GM23248 (cell line): ENCODE measurements around the gene FSTL4. TPM values are rescaled to one million over a fixed set of nuclear protein-coding genes. Genes with fewer than 3 reads are reported as not detected.
"Not testable (repeated sequence)": the region's sequence is repeated elsewhere in the genome, so short reads cannot be mapped to it uniquely, and the experiment has no call there.

Experiments used
- DNase-seq: peaks from one replicate; pipeline ENCODE4 v3.0.0-alpha.2; 2015
- H2AFZ ChIP-seq: fragments of 200-600 bp; sonication (generic); 2 replicates; pipeline ENCODE4 v1.6.1; 2016; ENCODE audit warnings: antibody characterized with exemption
- H3F3A ChIP-seq: fragments of 200-600 bp; sonication (generic); 2 replicates; pipeline ENCODE4 v1.6.1; 2016; ENCODE audit warnings: mild to moderate bottlenecking, antibody characterized with exemption, mixed run types; ENCODE audit not compliant: insufficient read depth
- H3K27ac ChIP-seq: fragments of 200-600 bp; sonication (generic); 2 replicates; pipeline ENCODE4 v1.5.1; 2016; ENCODE audit warnings: mild to moderate bottlenecking
- H3K27me3 ChIP-seq: fragments of 200-600 bp; sonication (generic); replicated peaks from 2 replicates; pipeline ENCODE4 v1.6.1; 2016; ENCODE audit warnings: mild to moderate bottlenecking; ENCODE audit not compliant: insufficient read depth
- H3K36me3 ChIP-seq: fragments of 200-600 bp; sonication (generic); 2 replicates; pipeline ENCODE4 v1.6.1; 2016; ENCODE audit warnings: low read depth, mild to moderate bottlenecking
- H3K4me1 ChIP-seq: fragments of 200-600 bp; sonication (generic); 2 replicates; pipeline ENCODE4 v1.6.1; 2016; ENCODE audit warnings: mild to moderate bottlenecking; ENCODE audit not compliant: insufficient read depth
- H3K4me2 ChIP-seq: fragments of 200-600 bp; sonication (generic); one replicate; pipeline ENCODE4 v1.6.1; 2016; ENCODE audit warnings: mild to moderate bottlenecking; ENCODE audit not compliant: unreplicated experiment
- H3K4me3 ChIP-seq: fragments of 200-600 bp; sonication (generic); 2 replicates; pipeline ENCODE4 v1.5.1; 2016; ENCODE audit warnings: mild to moderate bottlenecking
- H3K79me2 ChIP-seq: fragments of 200-600 bp; sonication (generic); 2 replicates; pipeline ENCODE4 v1.6.1; 2016; ENCODE audit warnings: mild to moderate bottlenecking; ENCODE audit not compliant: insufficient read depth
- H3K9ac ChIP-seq: fragments of 200-600 bp; sonication (generic); 2 replicates; pipeline ENCODE4 v1.6.1; 2016; ENCODE audit warnings: mild to moderate bottlenecking
- H3K9me2 ChIP-seq: fragments of 200-600 bp; sonication (generic); 2 replicates; pipeline ENCODE4 v1.6.1; 2016; ENCODE audit warnings: mixed run types, mild to moderate bottlenecking, moderate library complexity; ENCODE audit not compliant: insufficient read depth
- H3K9me3 ChIP-seq: fragments of 200-600 bp; sonication (generic); one replicate; pipeline ENCODE4 v1.6.1; 2017; ENCODE audit warnings: low read depth
- H4K20me1 ChIP-seq: fragments of 200-600 bp; sonication (generic); 2 replicates; pipeline ENCODE4 v1.6.0; 2016; ENCODE audit not compliant: insufficient read depth
- EZH2 ChIP-seq: fragments of 200-600 bp; sonication (generic); IDR thresholded peaks from 2 replicates; pipeline ENCODE4 v1.6.1; 2018; ENCODE audit warnings: antibody characterized with exemption, mild to moderate bottlenecking; ENCODE audit not compliant: insufficient read depth, poor library complexity, severe bottlenecking
- EZH2phosphoT487 ChIP-seq: fragments of 200-600 bp; sonication (generic); IDR thresholded peaks from 2 replicates; pipeline ENCODE4 v1.6.1; 2018; ENCODE audit warnings: antibody characterized with exemption, moderate library complexity, mild to moderate bottlenecking, low read depth; ENCODE audit not compliant: insufficient read depth
- WGBS, 2 experiments: methylation state at CpG; one replicate each; pipeline ENCODE4 v1.1.6; 2015 to 2017; ENCODE audit warnings: low lambda C conversion rate in 2 of 2, low coverage in 1 of 2; ENCODE audit errors: missing lambda C conversion rate in 2 of 2; 5-methylcytosine and 5-hydroxymethylcytosine counted together
- in situ Hi-C: fragments of 300-500 bp; cut with MboI; formaldehyde crosslinking; loops from 2 replicates; pipeline ENCODE4 v1.15.0; 2020
- polyA plus RNA-seq: library from polyadenylated mRNA; unstranded; fragments of >200 nt; fragmentation: Nextera tagmentation; extraction: Ambion mirVana; gene quantifications from 2 replicates; pipeline ENCODE4 v1.2.1, GENCODE V29; 2016
- total RNA-seq: library from RNA; depleted of rRNA; stranded (reverse); fragments of >200 nt; shearing (Covaris generic); gene quantifications from 2 replicates; pipeline ENCODE4 v1.2.3, GENCODE V29; 2014

Gene FSTL4
- total and polyA plus RNA-seq, 2 experiments from 2014 or later: not detected

GRCh38 chr5:133397990-133398645, 214.2 kb downstream of the FSTL4 start:
- Histone ChIP-seq H3K27me3 (no peaks in the 10 kb centered on the region), H3K79me2 (no peaks in the 10 kb centered on the region), H3K4me2 (no peak overlapping the region), H3K36me3 (no peaks in the 10 kb centered on the region), H4K20me1 (no peaks in the 10 kb centered on the region), H3K4me3 (no peak overlapping the region), H3K4me1 (no peaks in the 10 kb centered on the region), H3K27ac (no peak overlapping the region), H2AFZ (no peak overlapping the region), H3K9me3 (no peaks in the 10 kb centered on the region), H3K9me2 (no peaks in the 10 kb centered on the region), H3F3A (no peaks in the 10 kb centered on the region), H3K9ac (no peak overlapping the region)
- DNase-seq: no peak
- TF ChIP-seq EZH2 (no peak), EZH2phosphoT487 (no peak)
- in situ Hi-C loops: no loop called here
- 46 to 52% methylated on average over 9 of the region's 9 CpGs for WGBS, 2 experiments

- Histone ChIP-seq H3K9me3 (no peaks in the 10 kb centered on the region), H3K4me2 (no peak overlapping the region), H3F3A (no peaks in the 10 kb centered on the region), H3K27ac (no peak overlapping the region), H3K27me3 (no peaks in the 10 kb centered on the region), H3K9ac (no peak overlapping the region), H3K4me3 (no peak overlapping the region), H2AFZ (no peak overlapping the region), H3K79me2 (no peaks in the 10 kb centered on the region), H3K9me2 (no peaks in the 10 kb centered on the region), H3K36me3 (no peaks in the 10 kb centered on the region), H3K4me1 (no peaks in the 10 kb centered on the region), H4K20me1 (no peaks in the 10 kb centered on the region)
- TF ChIP-seq EZH2phosphoT487: no peak
- TF ChIP-seq EZH2: no peak
- in situ Hi-C loops: no loop called here
- no peak for DNase-seq
- 54% methylated on average over 2 of the region's 2 CpGs for WGBS, 2 experiments
Observed at GRCh38 chr5:133397348-133397747, 215.0 kb downstream of the FSTL4 start.

GRCh38 chr5:133396814-133397213, 215.5 kb downstream of the FSTL4 start:
- Histone ChIP-seq H3K27ac (no peak overlapping the region), H3K9ac (no peak overlapping the region), H3K9me2 (no peaks in the 10 kb centered on the region), H3K27me3 (no peaks in the 10 kb centered on the region), H3F3A (no peaks in the 10 kb centered on the region), H2AFZ (no peak overlapping the region), H3K4me2 (no peak overlapping the region), H3K79me2 (no peaks in the 10 kb centered on the region), H4K20me1 (no peaks in the 10 kb centered on the region), H3K9me3 (no peaks in the 10 kb centered on the region), H3K4me1 (no peaks in the 10 kb centered on the region), H3K4me3 (no peak overlapping the region), H3K36me3 (no peaks in the 10 kb centered on the region)
- DNase-seq: no peak
- in situ Hi-C loops: no loop called here
- WGBS, 2 experiments: 3 to 4% methylated on average over 7 of the region's 7 CpGs
- TF ChIP-seq EZH2phosphoT487 (no peak), EZH2 (no peak)

GRCh38 chr5:133396187-133396741, 216.1 kb downstream of the FSTL4 start:
- Histone ChIP-seq H3K27me3 (no peaks in the 10 kb centered on the region), H3K9ac (no peak overlapping the region), H3K4me2 (no peak overlapping the region), H3K79me2 (no peaks in the 10 kb centered on the region), H3F3A (no peaks in the 10 kb centered on the region), H3K27ac (no peak overlapping the region), H3K36me3 (no peaks in the 10 kb centered on the region), H3K4me3 (no peak overlapping the region), H3K9me2 (no peaks in the 10 kb centered on the region), H4K20me1 (no peaks in the 10 kb centered on the region), H2AFZ (no peak overlapping the region), H3K4me1 (no peaks in the 10 kb centered on the region), H3K9me3 (no peaks in the 10 kb centered on the region)
- TF ChIP-seq EZH2phosphoT487 (no peak), EZH2 (no peak)
- in situ Hi-C loops: no loop called here
- DNase-seq: no peak
- WGBS, 2 experiments: 41 to 44% methylated on average over 6 of the region's 6 CpGs

- H3K4me2 ChIP-seq, H3K9ac ChIP-seq, H2AFZ ChIP-seq, H3K36me3 ChIP-seq, DNase-seq, H3K27ac ChIP-seq, H3F3A ChIP-seq, H3K4me1 ChIP-seq, H3K27me3 ChIP-seq, in situ Hi-C loops, H3K79me2 ChIP-seq, H3K9me2 ChIP-seq, H4K20me1 ChIP-seq, H3K9me3 ChIP-seq, H3K4me3 ChIP-seq: not testable (repeated sequence)
- WGBS, 2 experiments: 93 to 95% methylated on average over 21 of the region's 21 CpGs
Observed at GRCh38 chr5:133395207-133395606, 217.1 kb downstream of the FSTL4 start.

- H3K4me2 ChIP-seq, H3F3A ChIP-seq, H3K27me3 ChIP-seq, DNase-seq, H3K4me3 ChIP-seq, H3K79me2 ChIP-seq, H3K4me1 ChIP-seq, H3K9ac ChIP-seq, H4K20me1 ChIP-seq, H3K9me2 ChIP-seq, H2AFZ ChIP-seq, in situ Hi-C loops, H3K9me3 ChIP-seq, H3K36me3 ChIP-seq, H3K27ac ChIP-seq: not testable (repeated sequence)
- 83 to 91% methylated on average over 13 to 22 of the region's 22 CpGs for WGBS, 2 experiments
Observed at GRCh38 chr5:133394477-133394817, 217.9 kb downstream of the FSTL4 start.
